GM18951 (cell line): ENCODE data around the gene ZDHHC11.
"Not testable (repeated sequence)": the region's sequence is repeated elsewhere in the genome, so short reads cannot be mapped to it uniquely, and the experiment has no call there.

Experiments
- POLR2A ChIP-seq: IDR thresholded peaks from 4 replicates; pipeline ENCODE4 v1.6.1; 2011; ENCODE audit warnings: mild to moderate bottlenecking; ENCODE audit not compliant: insufficient read length, insufficient read depth; ENCODE audit errors: extremely low read depth
- in situ Hi-C: fragments of 300-500 bp; cut with MboI; formaldehyde crosslinking; loops from one replicate; pipeline ENCODE4 v1.12.0; 2022; ENCODE audit warnings: low sequenced_read_pairs, mixed read lengths, inconsistent platforms; ENCODE audit not compliant: unreplicated experiment

ZDHHC11 gene

GRCh38 chr5:773517-774264, 77.1 kb downstream of the ZDHHC11 start:
- no peak for TF ChIP-seq POLR2A
- in situ Hi-C loops: loop anchor here (5.0 kb wide), 1 partner anchor 91 kb away; no protein-coding TSS in a partner anchor

GRCh38 chr5:772931-773330, 77.9 kb downstream of the ZDHHC11 start:
- in situ Hi-C loops: loop anchor here (5.0 kb wide), 1 partner anchor 91 kb away; no protein-coding TSS in a partner anchor

DNA sequence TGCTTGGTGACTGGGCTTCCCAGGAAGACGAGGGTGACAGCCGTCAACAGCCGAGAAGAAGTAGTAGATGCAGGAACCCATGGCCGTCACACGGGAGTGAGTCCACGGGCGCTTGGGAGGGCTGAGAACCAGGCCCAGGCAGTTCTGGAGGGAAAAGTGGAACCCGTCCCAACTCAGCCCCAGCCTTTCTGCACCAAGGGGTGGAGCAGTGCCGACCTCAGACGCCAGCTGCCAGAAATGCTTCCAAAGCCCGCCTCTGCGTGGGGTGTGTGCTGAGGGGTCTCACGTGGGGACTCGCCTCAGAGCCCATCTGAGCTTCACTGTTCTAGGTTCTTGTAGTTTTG, 78.3 kb downstream of the ZDHHC11 start:
- in situ Hi-C loops: loop anchor here (5.0 kb wide), 1 partner anchor 90 kb away; no protein-coding TSS in a partner anchor

GRCh38 chr5:771841-772546, 78.8 kb downstream of the ZDHHC11 start:
- in situ Hi-C loops: loop anchor here (5.0 kb wide), 1 partner anchor 90 kb away; no protein-coding TSS in a partner anchor

GRCh38 chr5:771087-771781, 79.6 kb downstream of the ZDHHC11 start:
- in situ Hi-C loops: loop anchor here (5.0 kb wide), 1 partner anchor 89 kb away; no protein-coding TSS in a partner anchor

DNA sequence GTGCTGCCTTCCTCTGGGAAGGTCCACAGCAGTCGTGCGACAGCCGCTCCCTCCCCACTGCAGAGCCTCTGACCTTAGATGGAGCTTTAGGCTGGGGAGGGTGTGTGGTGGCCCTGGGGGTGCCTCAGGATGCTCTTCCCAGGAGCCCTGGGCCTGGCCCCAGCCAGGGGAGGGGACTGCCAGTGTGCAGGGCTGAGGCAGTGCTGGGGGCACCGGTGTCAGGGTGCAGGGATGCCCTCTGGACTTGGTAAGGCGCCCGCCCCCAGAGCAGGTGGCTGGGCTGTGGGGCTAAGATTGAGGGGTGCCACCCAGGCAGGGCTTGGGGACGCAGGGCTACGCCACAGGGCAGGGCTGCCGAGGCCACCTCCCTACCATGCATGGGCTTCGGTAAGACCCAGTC, 80.2 kb downstream of the ZDHHC11 start:
- in situ Hi-C loops: loop anchor here (5.0 kb wide), 1 partner anchor 88 kb away; no protein-coding TSS in a partner anchor

GRCh38 chr5:769485-770145, 81.2 kb downstream of the ZDHHC11 start:
- in situ Hi-C loops: loop anchor here (5.0 kb wide), 1 partner anchor 87 kb away; no protein-coding TSS in a partner anchor

GRCh38 chr5:766666-767431, 83.9 kb downstream of the ZDHHC11 start:
- in situ Hi-C loops: no loop called here
- no peak for TF ChIP-seq POLR2A

DNA sequence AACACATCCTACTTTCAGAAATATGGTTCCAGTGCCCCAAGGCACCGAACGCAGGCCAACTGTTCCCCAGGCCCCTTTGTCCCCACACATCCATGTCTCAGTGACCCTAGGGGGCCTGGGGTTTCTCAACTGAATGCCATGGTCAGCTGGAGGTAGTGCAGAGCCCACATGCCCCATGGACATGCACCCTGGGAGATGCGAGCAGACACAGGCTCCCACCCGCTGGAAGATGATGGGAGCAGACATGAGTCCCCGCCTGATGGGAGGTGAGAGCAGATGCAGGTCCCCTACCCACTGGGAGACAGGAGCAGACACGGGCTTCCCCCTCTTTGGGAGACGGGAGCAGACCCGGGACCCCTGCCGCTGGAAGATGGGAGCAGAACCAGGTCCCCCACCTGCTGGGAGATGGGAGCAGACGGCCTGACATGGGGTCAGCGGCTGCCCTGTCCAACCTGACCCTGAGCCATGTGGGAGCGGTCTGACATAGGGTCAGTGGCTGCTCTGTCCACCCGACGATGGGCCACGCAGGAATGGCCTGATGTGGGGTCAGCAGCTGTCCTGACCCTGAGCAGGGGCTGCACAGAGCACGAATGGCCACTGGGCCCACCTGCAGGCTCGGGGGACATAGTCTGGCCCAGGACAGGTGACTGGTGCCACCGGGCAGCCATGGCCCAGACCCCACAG, 84.7 kb downstream of the ZDHHC11 start:
- TF ChIP-seq POLR2A: no peak
- in situ Hi-C loops: no loop called here

DNA sequence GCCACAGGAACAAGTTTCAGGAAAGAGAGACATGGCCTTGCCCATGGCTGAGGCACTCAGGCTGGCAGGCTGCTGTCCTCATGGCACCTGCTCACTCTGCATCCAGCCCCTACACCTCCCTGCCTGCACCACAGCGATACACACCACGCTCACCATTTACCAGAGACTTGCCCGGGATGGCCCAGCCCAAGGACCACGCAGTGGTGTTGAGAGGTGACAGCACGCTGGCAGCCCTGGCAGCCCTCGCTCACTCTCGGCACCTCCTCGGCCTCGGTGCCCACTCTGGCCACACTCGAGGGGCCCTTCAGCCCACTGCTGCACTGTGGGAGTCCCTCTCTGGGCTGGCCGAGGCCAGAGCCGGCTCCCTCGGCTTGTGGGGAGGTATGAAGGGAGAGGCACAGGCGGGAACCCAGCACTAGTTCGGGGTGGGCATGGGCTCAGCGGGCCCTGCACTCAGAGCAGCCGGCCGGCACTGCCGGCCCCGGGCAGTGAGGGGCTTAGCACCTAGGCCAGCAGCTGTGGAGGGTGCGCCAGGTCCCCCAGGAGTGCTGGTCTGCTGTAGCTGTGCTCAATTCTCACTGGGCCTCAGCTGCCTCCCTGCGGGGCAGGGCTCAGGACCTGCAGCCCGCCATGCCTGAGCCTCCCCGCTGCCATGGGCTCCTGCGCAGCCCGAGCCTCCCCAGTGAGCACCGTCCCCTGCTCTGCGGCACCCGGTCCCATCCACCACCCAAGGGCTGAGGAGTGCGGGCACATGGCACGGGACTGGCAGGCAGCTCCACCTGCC, 86.6 kb downstream of the ZDHHC11 start:
- in situ Hi-C loops: no loop called here
- no peak for TF ChIP-seq POLR2A

DNA sequence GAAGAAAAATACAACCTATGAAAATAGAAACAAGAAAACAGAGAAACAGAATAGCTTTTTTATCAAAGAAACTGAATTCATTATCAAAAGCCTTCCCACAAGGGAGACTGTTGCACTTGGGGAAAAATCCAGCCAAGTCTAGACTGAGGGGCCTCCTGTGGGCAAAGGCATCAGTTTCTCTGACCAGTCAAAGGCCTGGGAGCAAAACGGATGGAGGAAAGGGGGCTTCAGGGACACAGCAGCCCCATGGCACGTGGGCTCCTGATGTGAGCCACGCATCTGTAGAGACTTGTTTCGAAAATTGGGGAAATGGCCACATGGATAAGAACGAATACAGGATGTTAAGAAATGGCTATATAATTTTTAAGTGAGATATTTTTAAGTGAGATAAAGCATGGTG, 87.4 kb downstream of the ZDHHC11 start:
- TF ChIP-seq POLR2A: no peak
- in situ Hi-C loops: no loop called here

DNA sequence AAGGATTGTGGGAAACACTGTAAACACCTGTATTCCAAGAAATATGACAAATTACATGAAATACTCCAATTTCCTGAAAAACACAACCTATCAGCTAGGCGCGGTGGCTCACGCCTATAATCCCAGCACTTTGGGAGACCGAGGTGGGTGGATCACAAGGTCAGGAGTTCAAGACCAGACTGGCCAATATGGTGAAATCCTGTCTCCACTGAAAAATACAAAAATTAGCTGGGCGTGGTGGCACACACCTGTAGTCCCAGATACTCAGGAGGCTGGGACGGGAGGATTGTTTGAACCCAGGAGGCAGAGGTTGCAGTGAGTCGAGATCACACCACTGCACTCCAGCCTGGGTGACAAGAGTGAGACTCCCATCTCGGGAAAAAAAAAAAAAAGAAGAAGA, 87.8 kb downstream of the ZDHHC11 start:
- in situ Hi-C loops: not testable (repeated sequence)
